Neural progenitor cell (in vitro differentiated cells): Measurements from ENCODE around the gene ZSWIM4. TPM values are rescaled to one million over a fixed set of nuclear protein-coding genes. Genes with fewer than 3 reads are reported as not detected.

ENCODE experiments used
- DNase-seq: peaks from one replicate; pipeline ENCODE4 v3.0.0-alpha.2; 2016; ENCODE audit warnings: low spot score
- H2AFZ ChIP-seq: fragments of 200-600 bp; sonication (generic); replicated peaks from 2 replicates; pipeline ENCODE4 v1.6.1; 2016; ENCODE audit warnings: antibody characterized with exemption
- H3F3A ChIP-seq: fragments of 200-600 bp; sonication (generic); 2 replicates; pipeline ENCODE4 v1.6.1; 2016; ENCODE audit warnings: antibody characterized with exemption, low read depth
- H3K27ac ChIP-seq: fragments of 200-600 bp; sonication (generic); 2 replicates; pipeline ENCODE4 v1.5.1; 2016; ENCODE audit warnings: mild to moderate bottlenecking
- H3K27me3 ChIP-seq: fragments of 200-600 bp; sonication (generic); 2 replicates; pipeline ENCODE4 v1.6.1; 2016; ENCODE audit warnings: mild to moderate bottlenecking, moderate library complexity
- H3K36me3 ChIP-seq: fragments of 200-600 bp; sonication (generic); 2 replicates; pipeline ENCODE4 v1.5.1; 2016
- H3K4me1 ChIP-seq: fragments of 200-600 bp; sonication (generic); 2 replicates; pipeline ENCODE4 v1.6.1; 2016; ENCODE audit warnings: mixed run types
- H3K4me2 ChIP-seq: fragments of 200-600 bp; sonication (generic); 2 replicates; pipeline ENCODE4 v1.6.1; 2016
- H3K4me3 ChIP-seq: fragments of 200-600 bp; sonication (generic); 2 replicates; pipeline ENCODE4 v1.5.1; 2016
- H3K79me2 ChIP-seq: fragments of 200-600 bp; sonication (generic); 2 replicates; pipeline ENCODE4 v1.6.1; 2016; ENCODE audit warnings: low read depth
- H3K9ac ChIP-seq: fragments of 200-600 bp; sonication (generic); 2 replicates; pipeline ENCODE4 v1.6.1; 2016
- H3K9me3 ChIP-seq: fragments of 200-600 bp; sonication (generic); 2 replicates; pipeline ENCODE4 v1.5.1; 2016; ENCODE audit warnings: low read depth
- H4K20me1 ChIP-seq: fragments of 200-600 bp; sonication (generic); 2 replicates; pipeline ENCODE4 v1.6.1; 2016; ENCODE audit warnings: low read depth
- H3K27ac Mint-ChIP-seq: 3 replicates; pipeline ENCODE4 v1.8.0; 2021; ENCODE audit warnings: mixed read lengths
- H3K27me3 Mint-ChIP-seq: 2 replicates; pipeline ENCODE4 v1.8.0; 2022; ENCODE audit warnings: low read depth, mild to moderate bottlenecking, inconsistent platforms, moderate library complexity, mixed read lengths; ENCODE audit not compliant: insufficient read depth
- H3K36me3 Mint-ChIP-seq: 3 replicates; pipeline ENCODE4 v1.8.0; 2021; ENCODE audit warnings: mixed read lengths
- H3K4me1 Mint-ChIP-seq: 3 replicates; pipeline ENCODE4 v1.8.0; 2021; ENCODE audit warnings: mixed read lengths
- H3K4me3 Mint-ChIP-seq: 3 replicates; pipeline ENCODE4 v1.8.0; 2021; ENCODE audit warnings: mild to moderate bottlenecking, moderate library complexity, mixed read lengths
- H3K9me3 Mint-ChIP-seq: 3 replicates; pipeline ENCODE4 v1.8.0; 2020; ENCODE audit warnings: mixed read lengths
- CTCF ChIP-seq: fragments of 200-600 bp; sonication (generic); IDR thresholded peaks from 2 replicates; pipeline ENCODE4 v1.5.1; 2017; ENCODE audit warnings: antibody characterized with exemption, mild to moderate bottlenecking
- EZH2 ChIP-seq: fragments of 200-600 bp; sonication (generic); IDR thresholded peaks from 2 replicates; pipeline ENCODE4 v1.6.1; 2017; ENCODE audit warnings: antibody characterized with exemption, mild to moderate bottlenecking, moderate library complexity
- EZH2phosphoT487 ChIP-seq: fragments of 200-600 bp; sonication (generic); IDR thresholded peaks from 2 replicates; pipeline ENCODE4 v1.6.1; 2017; ENCODE audit warnings: antibody characterized with exemption
- total RNA-seq: library from RNA; depleted of rRNA; stranded (reverse); fragments of >200 nt; gene quantifications from 2 replicates; pipeline ENCODE4 v1.2.3, GENCODE V29; 2015; ENCODE audit warnings: low replicate concordance

Gene ZSWIM4
- total RNA-seq, 1 donor from 2014 or later = 6.7 TPM

GRCh38 chr19:13859361-13859880 is 64.2 kb downstream of the ZSWIM4 start:
- DNase-seq = no peak
- Histone ChIP-seq H3K36me3 (no peaks in the 10 kb centered on the region), H3F3A (peaks cover 22% of the 10 kb centered on the region), H3K4me1 (peaks cover 6% of the 10 kb centered on the region), H3K9ac (no peak overlapping the region), H3K27me3 (peaks cover 26% of the 10 kb centered on the region), H4K20me1 (peaks cover 5% of the 10 kb centered on the region), H3K4me3 (no peak overlapping the region), H3K4me2 (no peak overlapping the region), H2AFZ (no peak overlapping the region), H3K79me2 (no peaks in the 10 kb centered on the region), H3K27ac (no peak overlapping the region), H3K9me3 (no peaks in the 10 kb centered on the region)
- no peak for TF ChIP-seq EZH2
- no peak for TF ChIP-seq CTCF
- no peak for TF ChIP-seq EZH2phosphoT487
- Mint-ChIP-seq H3K4me3 (no peak overlapping the region), H3K9me3 (no peaks in the 10 kb centered on the region), H3K27me3 (peaks cover 15% of the 10 kb centered on the region), H3K36me3 (no peaks in the 10 kb centered on the region), H3K27ac (peak overlapping the region; percentile 87), H3K4me1 (peaks cover 25% of the 10 kb centered on the region)

- peaks cover 23% of the 10 kb centered on the region for H3F3A ChIP-seq
- peak overlapping the region; percentile 43 for H2AFZ ChIP-seq
- TF ChIP-seq EZH2phosphoT487 (no peak), EZH2 (no peak), CTCF (no peak)
- H3K9ac ChIP-seq = no peak overlapping the region
- peaks cover 6% of the 10 kb centered on the region for H3K4me1 ChIP-seq
- H3K27me3 ChIP-seq = peaks cover 40% of the 10 kb centered on the region
- no peak overlapping the region for H3K27ac Mint-ChIP-seq
- no peaks in the 10 kb centered on the region for H3K9me3 ChIP-seq
- no peak overlapping the region for H3K27ac ChIP-seq
- no peak for DNase-seq
- H3K4me2 ChIP-seq = no peak overlapping the region
- peaks cover 17% of the 10 kb centered on the region for H3K27me3 Mint-ChIP-seq
- H3K36me3 Mint-ChIP-seq = no peaks in the 10 kb centered on the region
- H3K9me3 Mint-ChIP-seq = no peaks in the 10 kb centered on the region
- H3K4me1 Mint-ChIP-seq = peaks cover 29% of the 10 kb centered on the region
- no peak overlapping the region for H3K4me3 ChIP-seq
- no peak overlapping the region for H3K4me3 Mint-ChIP-seq
- no peaks in the 10 kb centered on the region for H3K36me3 ChIP-seq
- no peaks in the 10 kb centered on the region for H3K79me2 ChIP-seq
- H4K20me1 ChIP-seq = peaks cover 5% of the 10 kb centered on the region
These were observed 65.6 kb downstream of the ZSWIM4 start for GRCh38 chr19:13860679-13861391.

GRCh38 chr19:13861392-13861713 is 66.1 kb downstream of the ZSWIM4 start:
- peak overlapping the region; percentile 95 for H3K27ac Mint-ChIP-seq
- no peak overlapping the region for H3K4me2 ChIP-seq

More at GRCh38 chr19:13861392-13861713, 66.1 kb downstream of the ZSWIM4 start:
- H3K27ac ChIP-seq = no peak overlapping the region
- no peaks in the 10 kb centered on the region for H3K36me3 ChIP-seq
- peaks cover 23% of the 10 kb centered on the region for H3F3A ChIP-seq
- peaks cover 20% of the 10 kb centered on the region for H3K27me3 Mint-ChIP-seq
- H2AFZ ChIP-seq = peak overlapping the region; percentile 43
- TF ChIP-seq CTCF (no peak), EZH2 (no peak)
- peaks cover 6% of the 10 kb centered on the region for H3K4me1 ChIP-seq
- no peaks in the 10 kb centered on the region for H3K9me3 ChIP-seq
- H3K4me3 Mint-ChIP-seq = no peak overlapping the region
- peaks cover under 1% of the 10 kb centered on the region for H3K36me3 Mint-ChIP-seq
- no peak for DNase-seq
- peaks cover 5% of the 10 kb centered on the region for H4K20me1 ChIP-seq
- H3K4me3 ChIP-seq = no peak overlapping the region
- H3K79me2 ChIP-seq = no peaks in the 10 kb centered on the region
- peaks cover 45% of the 10 kb centered on the region for H3K27me3 ChIP-seq
- H3K9ac ChIP-seq = no peak overlapping the region
- no peaks in the 10 kb centered on the region for H3K9me3 Mint-ChIP-seq
- peaks cover 32% of the 10 kb centered on the region for H3K4me1 Mint-ChIP-seq
